NCI-H345 (cell line): ENCODE data around the gene CIAPIN1.
"Not testable (repeated sequence)": the region's sequence is repeated elsewhere in the genome, so short reads cannot be mapped to it uniquely, and the experiment has no call there.

ENCODE experiments used
- DNase-seq: peaks from one replicate; lab custom pipeline; 2025; lab: John Stamatoyannopoulos, UW

The CIAPIN1 gene

DNA sequence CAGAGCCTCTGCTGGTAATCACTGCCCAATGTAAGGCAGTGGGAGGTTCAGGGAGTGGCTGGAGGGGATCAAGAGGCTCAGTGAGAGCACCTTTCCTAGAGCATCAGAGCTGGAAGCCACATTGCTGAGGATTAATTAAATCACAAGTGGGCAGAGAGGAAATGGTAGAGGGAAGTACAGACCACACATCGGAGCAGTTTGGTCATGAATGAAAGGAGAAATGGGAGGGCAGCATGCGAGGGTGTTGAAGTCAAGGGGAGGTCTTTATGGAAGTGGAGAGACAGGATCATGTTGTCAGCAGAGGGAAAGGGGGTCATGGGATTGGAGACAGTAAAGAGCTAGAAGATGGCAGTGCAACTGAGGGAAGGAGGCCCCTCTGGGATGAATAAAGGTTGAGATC lies 40.3 kb downstream of the CIAPIN1 start:
- no peak for DNase-seq

DNA sequence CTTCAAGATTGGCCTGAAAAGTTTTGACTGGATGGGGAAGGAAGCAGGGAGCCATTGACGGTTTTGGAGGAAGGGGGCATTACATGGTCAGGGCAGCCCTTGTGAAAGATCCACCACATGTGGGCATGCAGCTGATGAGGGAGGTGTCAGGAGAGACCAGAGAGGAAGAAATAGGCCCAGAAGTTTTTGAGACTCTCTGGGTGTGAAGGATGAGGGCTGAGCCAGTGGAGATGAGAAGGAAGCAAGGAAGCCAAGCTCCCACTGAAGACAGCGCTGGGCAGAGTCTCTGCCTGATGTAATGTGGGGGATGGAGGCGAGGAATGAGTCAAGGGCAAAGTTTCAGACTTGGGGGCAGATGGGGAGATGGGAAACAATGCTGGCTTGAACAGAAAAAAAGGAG lies 42.1 kb downstream of the CIAPIN1 start:
- no peak for DNase-seq

DNA sequence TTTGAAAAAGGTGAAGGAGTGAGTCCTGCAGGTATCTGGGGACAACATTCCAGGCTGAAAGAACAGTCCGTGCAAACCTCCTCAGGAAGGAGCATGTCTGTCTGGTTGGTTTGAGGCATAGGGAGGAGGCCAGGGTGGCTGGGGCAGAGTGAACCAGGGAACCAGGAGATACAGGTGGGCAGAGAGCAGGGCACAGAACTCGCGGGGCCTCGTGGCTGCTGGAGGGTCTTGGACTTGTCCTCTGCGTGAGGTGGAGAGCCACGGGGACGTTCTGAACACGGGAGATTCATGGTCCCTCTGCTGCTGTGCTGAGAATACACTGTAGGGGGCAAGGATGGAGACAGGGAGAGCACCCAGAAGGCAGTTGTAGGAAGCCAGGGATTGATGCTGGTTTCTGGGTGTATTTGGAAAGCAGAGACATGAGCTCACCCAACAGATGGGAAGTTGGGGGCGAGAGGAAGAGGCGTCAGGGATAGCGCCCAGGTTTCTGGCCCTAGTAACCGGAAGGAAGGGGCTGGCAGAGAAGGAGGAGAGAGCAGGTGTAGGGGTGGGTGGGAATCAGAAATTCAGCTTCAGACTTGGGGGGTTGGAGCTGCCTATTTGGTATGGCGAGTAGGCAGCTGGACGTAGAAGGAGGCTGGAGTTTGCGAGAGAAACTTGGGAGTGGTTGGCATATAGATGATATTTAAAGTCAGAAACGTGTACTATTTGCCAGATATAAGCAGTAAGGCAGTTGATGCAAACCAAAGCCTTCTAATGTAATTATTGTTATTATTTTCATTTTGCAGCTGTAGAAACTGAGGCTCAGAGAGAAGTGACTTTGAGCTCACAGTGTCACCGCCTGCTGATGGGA lies 43.0 kb downstream of the CIAPIN1 start, which contains the start of gene CCL17:
Gene CCL17, plus strand, starts transcription at position 803 of the 853 bp plus-strand sequence. CDS start 9,166 bp downstream, outside the sequence.
- DNase-seq, result no peak

DNA sequence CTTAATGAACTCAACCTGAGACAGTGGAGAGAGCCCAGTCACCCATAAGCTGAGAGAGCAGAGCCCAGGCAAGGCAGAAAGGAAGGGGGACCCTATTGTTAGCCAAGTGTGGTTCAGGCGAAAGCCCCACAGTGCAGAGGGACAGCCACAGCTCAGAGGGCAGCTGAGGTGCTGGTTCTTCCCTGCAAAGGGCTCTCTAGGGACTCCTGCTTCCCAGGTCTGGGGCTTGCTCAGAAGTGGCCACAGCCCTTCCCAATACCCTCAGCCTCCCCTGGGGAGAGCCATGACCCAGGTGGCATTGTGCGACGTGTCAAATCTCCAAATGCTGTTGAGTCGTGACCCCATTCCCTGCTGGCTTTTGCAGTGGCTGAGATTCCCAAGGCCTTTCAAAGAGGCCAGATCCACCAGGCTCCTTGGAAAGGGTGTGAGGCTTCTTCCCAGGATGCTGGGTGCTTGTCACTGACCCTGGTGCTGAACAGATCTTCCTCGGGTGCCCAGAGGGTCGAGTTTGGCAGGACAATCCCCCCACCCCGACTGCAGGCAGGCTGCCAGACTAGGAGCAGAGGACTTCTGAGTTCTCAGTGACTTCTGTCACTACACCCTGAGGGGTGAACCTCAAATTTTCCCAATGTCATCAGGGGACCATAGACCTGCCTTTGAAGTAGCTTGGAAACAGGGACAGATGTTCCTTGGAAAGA lies 45.1 kb downstream of the CIAPIN1 start:
- no peak for DNase-seq

DNA sequence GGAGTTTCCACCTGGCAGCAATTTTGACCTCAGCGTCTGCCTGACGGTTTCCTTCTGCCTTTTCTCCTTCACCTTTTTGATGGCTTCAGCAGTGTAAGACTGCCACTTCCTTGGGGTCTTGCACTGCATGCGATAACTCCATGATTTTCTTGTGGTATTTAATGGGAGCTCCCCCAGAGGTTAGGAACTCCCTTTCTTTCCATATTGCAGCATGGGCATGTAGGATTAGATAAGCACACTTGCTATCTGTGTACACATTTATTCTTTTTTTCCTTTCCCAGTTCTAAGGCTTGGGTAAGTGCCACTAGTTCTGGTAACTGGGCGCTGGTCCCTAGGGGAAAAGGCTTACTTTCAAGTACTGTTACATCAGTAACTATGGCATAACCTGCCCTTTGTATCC lies 49.7 kb downstream of the CIAPIN1 start:
- not testable (repeated sequence) for DNase-seq

DNA sequence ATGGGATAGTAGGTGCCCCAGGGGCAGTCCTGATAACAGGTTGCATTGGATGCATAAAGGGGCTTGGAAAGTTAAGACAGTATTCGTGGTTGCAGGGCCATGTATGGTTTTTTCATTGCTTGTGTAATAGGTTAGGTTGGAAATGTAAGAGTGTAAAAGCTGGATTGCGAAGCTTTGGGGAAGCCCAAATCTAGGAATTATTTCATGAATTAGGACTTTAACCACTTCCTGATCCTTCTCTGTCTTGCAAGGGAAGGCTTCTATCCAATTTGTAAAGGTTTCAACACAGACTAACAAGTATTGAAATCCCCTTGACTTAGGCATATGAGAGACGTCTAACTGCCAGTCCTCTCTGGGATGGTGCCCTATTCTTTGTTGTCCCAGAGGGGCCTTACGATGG lies 50.4 kb downstream of the CIAPIN1 start:
- no peak for DNase-seq

DNA sequence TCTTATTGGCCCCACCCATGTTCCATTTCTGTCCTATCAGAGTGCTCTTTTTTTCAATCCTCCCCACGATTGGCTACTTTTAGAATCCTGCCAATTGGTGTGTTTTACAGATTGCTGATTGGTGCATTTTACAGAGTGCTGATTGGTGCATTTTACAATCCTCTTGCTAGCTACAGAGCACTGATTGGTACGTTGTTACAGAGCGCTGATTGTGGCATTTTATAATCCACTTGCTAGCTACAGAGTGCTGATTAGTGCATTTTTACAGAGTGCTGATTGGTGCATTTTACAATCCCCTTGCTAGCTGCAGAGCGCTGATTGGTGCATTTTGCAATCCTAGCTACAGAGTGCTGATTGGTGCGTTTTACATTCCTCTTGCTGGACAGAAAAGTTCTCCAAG lies 52.2 kb downstream of the CIAPIN1 start:
- DNase-seq, result no peak

DNA sequence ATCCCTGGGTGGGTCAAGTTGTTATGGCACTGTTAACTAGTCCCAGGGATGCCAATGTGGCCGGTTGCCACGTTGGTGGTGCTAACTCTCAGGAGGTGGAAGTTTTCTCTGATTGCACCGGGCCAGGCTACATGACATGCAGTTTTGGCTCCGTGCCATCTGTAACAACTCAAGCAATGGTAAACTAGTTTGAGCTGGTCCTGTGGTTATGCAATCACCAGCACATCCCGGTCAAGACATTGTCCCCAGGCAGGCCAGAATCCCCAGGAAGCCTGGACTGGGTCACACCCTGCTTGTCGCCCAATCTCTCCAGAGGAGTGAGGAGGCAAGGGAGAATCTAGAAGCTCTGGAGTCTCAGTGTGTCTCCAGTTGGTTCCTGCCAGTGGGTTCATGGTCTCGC lies 52.7 kb downstream of the CIAPIN1 start:
- DNase-seq, result no peak

DNA sequence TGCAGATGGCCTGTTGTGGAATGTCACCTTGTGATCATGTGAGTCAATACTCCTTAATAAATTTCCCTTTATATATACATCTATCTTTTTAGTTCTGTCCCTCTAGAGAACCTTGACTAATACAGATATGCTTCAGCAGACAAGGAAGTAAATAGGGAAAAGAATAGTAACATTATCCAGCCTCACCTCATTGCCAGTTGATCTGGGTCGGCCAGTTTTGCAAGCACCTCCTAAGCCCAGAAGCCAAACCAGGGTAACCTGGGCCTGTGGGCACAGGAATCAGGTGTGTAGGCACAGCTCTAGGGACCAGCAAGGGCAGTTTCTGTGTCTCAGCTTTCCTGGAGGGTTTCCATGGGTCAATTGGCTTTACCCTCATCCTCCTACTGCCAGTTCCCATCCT lies 54.5 kb downstream of the CIAPIN1 start:
- DNase-seq, result no peak

DNA sequence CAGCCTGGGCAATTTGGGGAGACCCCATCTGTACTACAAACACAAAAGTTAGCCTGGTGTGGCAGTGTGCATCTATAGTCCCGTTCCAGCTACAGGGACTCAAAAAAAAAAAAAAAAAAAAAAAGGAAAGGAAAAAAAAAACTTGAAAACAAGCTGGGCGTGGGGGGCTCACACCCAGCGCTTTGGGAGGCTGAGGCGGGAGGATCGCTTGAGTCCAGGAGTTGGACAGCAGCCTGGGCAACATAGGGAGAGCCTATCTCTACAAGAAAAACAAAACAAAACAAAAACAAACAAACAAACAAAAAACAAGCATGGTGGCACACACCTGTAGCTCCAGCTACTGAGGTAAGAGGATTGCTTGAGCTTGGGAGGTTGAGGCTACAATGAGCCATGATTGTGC lies 55.5 kb downstream of the CIAPIN1 start:
- DNase-seq, result no peak

DNA sequence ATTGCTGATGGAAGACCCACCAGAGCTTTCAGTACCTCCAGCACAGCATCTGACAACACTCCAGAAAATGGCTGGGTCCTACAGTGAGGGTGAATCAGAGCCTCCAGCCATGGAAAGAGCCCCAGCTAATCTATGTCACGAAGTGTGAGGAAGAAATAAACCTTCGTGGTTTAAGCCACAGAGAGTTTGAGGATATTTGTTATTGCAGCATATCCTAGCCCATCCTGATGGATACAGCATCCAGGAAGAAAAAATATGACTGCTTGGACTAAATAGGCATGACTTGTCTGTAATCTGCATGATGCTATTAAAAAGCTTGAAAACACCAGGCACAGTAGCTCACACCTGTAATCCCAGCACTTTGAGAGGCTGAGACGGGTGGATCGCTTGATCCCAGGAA lies 55.9 kb downstream of the CIAPIN1 start:
- DNase-seq, result no peak

DNA sequence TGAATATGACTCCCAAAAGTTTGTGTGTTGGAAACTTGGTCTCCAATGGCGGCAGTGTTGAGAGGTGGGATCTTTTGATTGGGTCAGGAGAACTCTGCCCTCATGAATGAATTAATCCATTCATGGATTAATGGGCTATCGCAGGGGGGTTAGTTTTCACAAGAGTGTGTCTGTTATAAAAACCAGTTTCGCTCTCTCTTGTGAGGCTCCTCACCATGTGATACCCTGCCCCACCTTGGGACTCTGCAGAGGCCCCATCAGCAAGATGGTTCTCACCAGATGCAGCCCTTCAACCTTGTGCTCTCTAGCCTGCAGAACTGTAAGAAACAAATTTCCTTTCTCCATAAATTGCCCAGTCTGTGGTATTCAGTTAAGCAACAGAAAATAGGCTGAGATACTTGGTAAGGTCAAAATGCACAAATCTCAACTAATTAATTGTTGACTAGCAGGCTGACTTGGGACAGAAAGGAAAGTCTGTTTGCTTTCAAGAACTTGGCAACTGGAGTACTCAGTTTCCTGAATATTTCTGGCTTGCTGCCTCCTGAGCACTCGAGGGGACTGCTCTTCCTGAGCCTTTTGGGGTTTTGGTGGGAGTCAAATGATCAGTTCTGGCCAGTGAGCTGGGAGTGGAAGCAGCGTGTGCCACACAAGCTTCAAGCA lies 56.4 kb downstream of the CIAPIN1 start:
- DNase-seq, result no peak

DNA sequence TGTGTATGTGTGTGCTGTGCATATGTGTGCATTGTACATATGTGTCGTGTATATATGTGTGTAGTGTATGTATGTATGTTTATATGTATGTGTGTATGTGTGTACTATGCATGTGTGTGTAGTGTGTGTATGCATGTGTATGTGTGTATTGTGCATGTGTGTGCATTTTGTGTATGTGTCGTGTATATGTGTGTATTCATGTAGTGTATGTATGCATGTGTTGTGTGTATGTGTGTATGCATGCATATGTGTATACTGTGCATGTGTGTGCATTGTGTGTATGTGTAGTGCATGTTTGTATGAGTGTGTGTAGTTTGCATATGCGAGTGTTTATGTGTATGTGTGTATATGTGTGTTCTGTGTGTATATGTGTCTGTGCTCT lies 58.1 kb downstream of the CIAPIN1 start:
- no peak for DNase-seq

DNA sequence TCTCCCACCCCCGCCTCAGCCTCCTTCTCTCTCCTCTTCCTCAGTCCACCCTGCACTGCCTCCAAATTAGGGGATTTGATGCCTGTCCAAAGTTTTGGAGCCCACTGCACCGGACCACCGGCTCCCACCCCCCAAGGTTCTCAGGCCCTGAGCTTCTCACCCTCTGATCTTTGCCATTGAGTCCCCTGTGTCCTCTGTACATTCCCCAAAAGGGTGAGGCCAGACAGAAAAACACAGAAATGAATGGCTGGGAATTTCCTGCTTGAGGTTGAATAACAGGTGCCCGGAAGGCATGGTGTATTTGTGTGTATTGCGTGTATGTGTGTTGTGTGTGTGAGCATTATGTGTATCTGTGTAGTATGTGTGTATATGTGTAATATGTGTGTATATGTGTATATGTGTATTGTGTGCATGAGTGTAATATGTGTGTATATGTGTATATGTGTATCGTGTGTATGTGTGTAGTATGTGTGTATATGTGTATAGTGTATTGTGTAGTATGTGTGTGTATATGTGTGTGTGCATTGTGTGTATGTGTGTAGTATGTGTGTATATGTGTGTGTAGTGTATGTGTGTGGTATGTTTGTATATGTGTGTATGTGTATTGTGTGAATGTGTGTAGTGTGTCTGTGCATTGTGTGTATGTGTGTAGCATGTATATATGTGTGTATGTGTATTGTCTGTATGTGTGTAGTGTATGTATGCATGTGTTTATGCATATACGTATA lies 58.7 kb downstream of the CIAPIN1 start:
- DNase-seq, result no peak

DNA sequence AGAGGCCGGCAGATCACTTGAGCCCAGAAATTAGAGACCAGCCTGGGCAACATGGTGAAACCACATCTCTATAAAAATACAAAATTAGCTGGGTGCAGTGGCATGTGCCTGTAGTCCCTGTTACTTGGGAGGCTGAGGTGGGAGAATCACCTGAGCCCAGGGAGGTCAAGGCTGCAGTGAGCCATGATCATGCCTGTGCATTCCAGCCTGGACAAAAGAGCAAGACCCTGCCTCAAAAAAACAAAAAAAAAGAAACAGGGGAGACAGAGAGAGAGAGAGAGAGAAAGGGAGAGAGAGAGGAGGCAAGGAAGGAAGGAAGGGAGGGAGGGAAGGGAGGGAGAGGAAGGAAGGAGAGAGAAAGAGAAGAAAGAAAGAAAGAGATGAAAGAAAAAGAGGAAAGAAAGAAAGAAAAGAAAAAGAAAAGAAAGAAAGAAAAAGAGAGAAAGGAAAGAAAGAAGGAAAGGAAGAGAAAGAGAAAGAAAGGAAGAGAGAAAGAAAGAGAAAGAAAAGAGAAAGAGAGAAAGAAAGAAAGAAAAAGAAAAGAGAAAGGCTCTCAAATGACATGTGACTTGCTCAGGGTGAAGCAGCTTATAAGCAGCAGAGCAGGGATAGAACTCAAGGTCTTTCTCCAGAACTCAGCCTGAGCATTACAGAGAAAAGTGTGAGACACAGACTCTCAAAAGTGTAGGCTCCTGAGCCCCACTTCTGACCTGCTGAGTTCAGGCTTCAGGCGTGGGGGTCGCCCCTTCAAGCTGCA lies 59.4 kb downstream of the CIAPIN1 start:
- DNase-seq, result no peak

DNA sequence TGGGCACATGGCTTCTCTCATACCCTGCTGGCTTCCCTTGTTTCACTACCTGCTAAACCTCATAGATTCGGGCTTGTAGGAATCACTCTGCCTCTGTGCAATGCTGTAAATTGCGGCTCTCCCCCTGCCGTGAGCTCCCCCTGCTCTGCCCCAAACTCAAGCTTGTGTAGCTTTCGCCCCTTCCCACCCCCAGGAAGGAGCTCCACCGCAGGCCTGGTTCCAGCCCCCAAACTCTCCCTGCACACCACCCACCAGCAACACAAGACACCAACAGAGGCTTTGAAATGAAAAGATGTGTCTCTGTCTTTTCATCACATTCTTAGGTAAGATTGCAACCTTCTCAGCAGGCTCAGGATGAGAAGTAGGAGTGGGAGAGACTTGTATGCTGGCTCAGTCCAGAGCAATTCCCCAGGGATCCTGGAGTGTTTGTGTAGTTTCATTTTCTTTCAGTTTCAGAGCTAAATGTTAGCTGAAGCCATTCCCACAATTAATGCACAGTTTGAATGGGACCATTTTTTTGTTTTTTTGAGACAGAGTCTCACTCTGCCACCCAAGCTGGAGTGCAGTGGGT lies 60.7 kb downstream of the CIAPIN1 start:
- DNase-seq, result no peak

DNA sequence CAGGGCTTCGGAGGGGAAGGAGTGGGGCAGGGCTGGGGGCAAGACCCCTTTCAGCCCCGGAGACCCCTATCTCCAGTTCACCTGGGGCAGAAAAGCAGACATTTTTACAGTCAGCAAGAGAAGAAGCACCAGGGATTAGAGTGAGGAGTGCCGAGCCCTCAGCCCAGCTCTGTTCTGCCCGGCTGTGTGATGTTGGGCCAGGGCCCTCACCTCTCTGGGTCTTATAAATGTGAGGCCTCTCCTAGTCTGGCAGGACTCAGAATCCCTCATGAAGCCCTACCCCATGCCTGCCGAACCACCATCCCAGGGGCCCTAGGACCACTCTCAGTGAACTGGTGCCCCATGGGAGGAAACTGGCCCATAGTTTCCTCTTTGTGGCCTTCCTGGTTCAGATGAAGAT lies 62.1 kb downstream of the CIAPIN1 start:
- no peak for DNase-seq

DNA sequence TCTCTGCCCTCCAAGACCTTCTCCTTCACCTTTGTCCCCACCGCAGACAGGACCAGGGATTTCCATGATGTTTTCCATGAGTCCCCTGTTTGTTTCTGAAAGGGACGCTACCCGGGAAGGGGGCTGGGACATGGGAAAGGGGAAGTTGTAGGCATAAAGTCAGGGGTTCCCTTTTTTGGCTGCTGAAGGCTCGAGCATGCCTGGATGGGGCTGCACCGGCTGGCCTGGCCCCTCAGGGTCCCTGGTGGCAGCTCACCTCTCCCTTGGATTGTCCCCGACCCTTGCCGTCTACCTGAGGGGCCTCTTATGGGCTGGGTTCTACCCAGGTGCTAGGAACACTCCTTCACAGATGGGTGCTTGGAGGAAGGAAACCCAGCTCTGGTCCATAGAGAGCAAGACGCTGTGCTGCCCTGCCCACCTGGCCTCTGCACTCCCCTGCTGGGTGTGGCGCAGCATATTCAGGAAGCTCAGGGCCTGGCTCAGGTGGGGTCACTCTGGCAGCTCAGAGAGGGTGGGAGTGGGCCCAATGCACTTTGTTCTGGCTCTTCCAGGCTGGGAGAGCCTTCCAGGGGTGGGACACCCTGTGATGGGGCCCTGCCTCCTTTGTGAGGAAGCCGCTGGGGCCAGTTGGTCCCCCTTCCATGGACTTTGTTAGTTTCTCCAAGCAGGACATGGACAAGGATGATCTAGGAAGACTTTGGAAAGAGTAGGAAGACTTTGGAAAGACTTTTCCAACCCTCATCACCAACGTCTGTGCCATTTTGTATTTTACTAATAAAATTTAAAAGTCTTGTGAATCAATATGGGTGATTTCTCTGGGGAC lies 62.7 kb downstream of the CIAPIN1 start:
- no peak for DNase-seq

DNA sequence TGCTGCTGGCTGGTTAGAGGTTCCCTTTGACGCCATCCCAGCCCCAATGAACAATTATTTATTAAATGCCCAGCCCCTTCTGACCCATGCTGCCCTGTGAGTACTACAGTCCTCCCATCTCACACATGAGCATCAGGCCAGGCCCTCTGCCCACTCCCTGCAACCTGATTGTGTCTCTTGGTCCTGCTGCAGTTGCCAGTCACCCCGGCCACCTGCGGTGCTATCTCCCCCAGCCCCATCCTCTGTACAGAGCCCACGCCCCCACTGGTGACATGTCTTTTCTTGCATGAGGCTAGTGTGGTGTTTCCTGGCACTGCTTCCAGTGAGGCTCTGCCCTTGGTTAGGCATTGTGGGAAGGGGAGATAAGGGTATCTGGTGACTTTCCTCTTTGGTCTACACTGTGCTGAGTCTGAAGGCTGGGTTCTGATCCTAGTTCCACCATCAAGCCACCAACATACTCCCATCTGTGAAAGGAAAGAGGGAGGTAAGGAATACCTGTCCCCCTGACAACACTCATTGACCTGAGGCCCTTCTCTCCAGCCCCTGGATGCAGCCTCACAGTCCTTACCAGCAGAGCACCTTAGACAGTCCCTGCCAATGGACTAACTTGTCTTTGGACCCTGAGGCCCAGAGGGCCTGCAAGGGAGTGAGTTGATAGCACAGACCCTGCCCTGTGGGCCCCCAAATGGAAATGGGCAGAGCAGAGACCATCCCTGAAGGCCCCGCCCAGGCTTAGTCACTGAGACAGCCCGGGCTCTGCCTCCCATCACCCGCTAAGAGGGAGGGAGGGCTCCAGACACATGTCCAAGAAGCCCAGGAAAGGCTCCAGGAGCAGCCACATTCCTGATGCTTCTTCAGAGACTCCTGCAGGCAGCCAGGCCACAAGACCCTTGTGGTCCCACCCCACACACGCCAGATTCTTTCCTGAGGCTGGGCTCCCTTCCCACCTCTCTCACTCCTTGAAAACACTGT lies 63.6 kb downstream of the CIAPIN1 start:
- DNase-seq, result no peak
